GM19455 (cell line): ENCODE results near the gene RNU7-1.

Experiments
- ATAC-seq: cut with Tn5 transposase; IDR thresholded peaks from one replicate; pipeline ENCODE4 v1.9.1; 2021; ENCODE audit not compliant: unreplicated experiment

Gene RNU7-1

GRCh38 chr12:6917491-6918231 is 26.0 kb upstream of the RNU7-1 start:
- no peak for ATAC-seq

GRCh38 chr12:6919588-6919987 is 24.0 kb upstream of the RNU7-1 start:
- ATAC-seq, result no peak

- ATAC-seq, result no peak
Observed at GRCh38 chr12:6921539-6921938, 22.1 kb upstream of the RNU7-1 start.

- no peak for ATAC-seq
Observed at GRCh38 chr12:6921996-6922946, 21.3 kb upstream of the RNU7-1 start.

GRCh38 chr12:6923003-6923732 is 20.4 kb upstream of the RNU7-1 start:
- ATAC-seq, result no peak

- no peak for ATAC-seq
Observed at GRCh38 chr12:6923851-6924250, 19.8 kb upstream of the RNU7-1 start.

- no peak for ATAC-seq
Observed at GRCh38 chr12:6925239-6925539, 18.4 kb upstream of the RNU7-1 start.

GRCh38 chr12:6925540-6926279 is 17.9 kb upstream of the RNU7-1 start:
- ATAC-seq, result no peak

- ATAC-seq, result no peak
Observed at GRCh38 chr12:6927379-6928021, 16.1 kb upstream of the RNU7-1 start, which contains the start of gene ATN1. TSS of gene ATN1 (plus strand) at chr12:6927959. CDS start at chr12:6934002, 6,043 bp downstream.

GRCh38 chr12:6928022-6928702 is 15.5 kb upstream of the RNU7-1 start:
- no peak for ATAC-seq

- ATAC-seq, result no peak
Observed at GRCh38 chr12:6928703-6929407, 14.8 kb upstream of the RNU7-1 start.

GRCh38 chr12:6929466-6930452 is 13.9 kb upstream of the RNU7-1 start:
- ATAC-seq, result no peak

- no peak for ATAC-seq
Observed at GRCh38 chr12:6932766-6933165, 10.8 kb upstream of the RNU7-1 start.

GRCh38 chr12:6934110-6934509 is 9.5 kb upstream of the RNU7-1 start:
- no peak for ATAC-seq

GRCh38 chr12:6935371-6936193 is 8.0 kb upstream of the RNU7-1 start:
- ATAC-seq, result no peak

- no peak for ATAC-seq
Observed at GRCh38 chr12:6936194-6936635, 7.4 kb upstream of the RNU7-1 start.
